ENCODE results near the gene TMBIM1.

The TMBIM1 gene

DNA sequence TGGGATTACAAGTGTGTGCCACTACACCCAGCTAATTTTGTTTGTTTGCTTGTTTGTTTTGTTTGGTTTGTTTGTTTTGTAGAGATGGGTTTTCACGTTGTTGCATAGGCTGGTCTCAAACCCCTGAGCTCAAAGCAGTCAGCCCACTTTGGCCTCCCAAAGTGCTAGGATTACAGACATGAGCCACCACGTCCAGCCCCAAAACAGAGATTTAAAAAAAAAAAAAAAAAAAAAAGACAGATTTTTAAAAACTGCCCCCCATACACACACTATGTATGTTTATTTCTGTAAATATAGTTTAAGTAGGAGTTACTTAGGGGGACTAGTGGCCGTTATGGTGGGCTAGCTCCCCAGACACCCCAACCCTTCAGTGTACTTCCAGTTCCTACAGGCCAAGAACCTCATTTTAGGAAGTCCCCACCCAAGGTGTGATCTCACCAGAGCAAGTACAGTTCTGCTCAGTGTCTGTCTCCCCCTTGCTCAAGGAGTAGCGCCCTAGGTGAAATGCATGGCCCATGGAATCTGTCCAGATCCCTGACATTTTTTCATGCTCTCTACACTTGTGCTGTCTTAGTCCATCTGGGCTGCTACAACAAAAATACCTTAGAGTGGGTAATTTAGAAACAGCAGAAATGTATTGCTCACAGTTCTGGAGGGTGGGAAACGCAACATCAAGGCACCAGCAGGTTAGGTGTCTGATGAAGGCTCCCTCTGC lies 1.6 kb upstream of the TMBIM1 start:
- CTCF ChIA-PET = interaction anchor here (0.9 kb wide), 1 partner anchor 19 kb away, joined by 3 read pairs; no protein-coding TSS in a partner anchor
- TF ChIP-seq, protein P1, sequence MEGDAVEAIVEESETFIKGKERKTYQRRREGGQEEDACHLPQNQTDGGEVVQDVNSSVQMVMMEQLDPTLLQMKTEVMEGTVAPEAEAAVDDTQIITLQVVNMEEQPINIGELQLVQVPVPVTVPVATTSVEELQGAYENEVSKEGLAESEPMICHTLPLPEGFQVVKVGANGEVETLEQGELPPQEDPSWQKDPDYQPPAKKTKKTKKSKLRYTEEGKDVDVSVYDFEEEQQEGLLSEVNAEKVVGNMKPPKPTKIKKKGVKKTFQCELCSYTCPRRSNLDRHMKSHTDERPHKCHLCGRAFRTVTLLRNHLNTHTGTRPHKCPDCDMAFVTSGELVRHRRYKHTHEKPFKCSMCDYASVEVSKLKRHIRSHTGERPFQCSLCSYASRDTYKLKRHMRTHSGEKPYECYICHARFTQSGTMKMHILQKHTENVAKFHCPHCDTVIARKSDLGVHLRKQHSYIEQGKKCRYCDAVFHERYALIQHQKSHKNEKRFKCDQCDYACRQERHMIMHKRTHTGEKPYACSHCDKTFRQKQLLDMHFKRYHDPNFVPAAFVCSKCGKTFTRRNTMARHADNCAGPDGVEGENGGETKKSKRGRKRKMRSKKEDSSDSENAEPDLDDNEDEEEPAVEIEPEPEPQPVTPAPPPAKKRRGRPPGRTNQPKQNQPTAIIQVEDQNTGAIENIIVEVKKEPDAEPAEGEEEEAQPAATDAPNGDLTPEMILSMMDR (conservative IDR thresholded peaks at IDR 0.05; ENCODE audit: low read depth) = no peak
- POLR2A ChIA-PET (ENCODE audit: low non-redundant PET) = interaction anchor here (0.6 to 1.5 kb wide), 2 partner anchors 73 to 104 kb away, joined by 3 to 6 read pairs; no protein-coding TSS in a partner anchor
- DNase-seq (ENCODE audit: low spot score) = no peak
- peak overlapping the region; percentile 95 for H3K27ac ChIP-seq

DNA sequence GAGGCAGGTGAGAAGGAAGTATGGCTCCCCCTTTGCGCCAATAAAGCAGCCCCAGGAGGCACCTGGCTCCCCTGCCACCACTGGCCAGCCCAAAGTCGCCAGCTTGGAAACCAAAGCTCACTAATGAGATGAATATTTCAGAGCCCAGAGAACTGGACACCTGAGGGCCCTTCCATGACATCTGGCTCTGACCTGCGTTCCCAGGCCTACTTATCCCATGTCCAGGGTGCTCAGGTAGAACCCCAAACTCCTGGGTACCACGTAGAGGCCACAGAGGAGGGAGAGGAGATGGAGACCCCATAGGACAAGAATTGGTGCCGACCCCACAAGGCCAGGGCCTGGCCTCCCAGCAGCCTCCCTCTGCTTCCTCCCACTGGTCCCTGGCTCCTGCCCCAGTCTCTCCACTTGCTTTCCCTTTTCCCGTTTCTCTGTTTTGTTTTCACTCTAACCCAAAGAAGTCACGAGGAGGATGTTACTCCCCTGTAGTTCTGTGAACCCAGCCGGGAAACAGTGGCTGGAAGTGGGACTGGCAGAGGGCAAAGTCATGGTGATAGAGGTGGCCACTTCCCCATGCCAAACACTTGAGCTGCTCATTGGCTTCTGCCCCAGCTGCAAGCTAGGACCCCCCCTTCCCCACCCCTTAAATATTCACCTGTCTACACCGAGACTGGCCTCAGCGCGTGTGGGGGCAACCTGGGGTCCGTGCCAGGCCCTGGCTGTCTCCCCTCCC lies 820 bp downstream of the TMBIM1 start:
- H3K27ac ChIP-seq = peak overlapping the region; percentile 90
- TF ChIP-seq, protein P1 (conservative IDR thresholded peaks at IDR 0.05; ENCODE audit: low read depth) = no peak
- DNase-seq (ENCODE audit: low spot score) = no peak
- CTCF ChIA-PET = interaction anchor here (1.1 to 1.5 kb wide), 4 partner anchors 18 to 65 kb away, joined by 3 to 4 read pairs (median 4); partner anchors contain the start of genes AAMP, CATIP and PNKD
- POLR2A ChIA-PET (ENCODE audit: low non-redundant PET) = interaction anchor here (1.2 kb wide), 1 partner anchor 18 kb away, joined by 4 read pairs; no protein-coding TSS in a partner anchor

DNA sequence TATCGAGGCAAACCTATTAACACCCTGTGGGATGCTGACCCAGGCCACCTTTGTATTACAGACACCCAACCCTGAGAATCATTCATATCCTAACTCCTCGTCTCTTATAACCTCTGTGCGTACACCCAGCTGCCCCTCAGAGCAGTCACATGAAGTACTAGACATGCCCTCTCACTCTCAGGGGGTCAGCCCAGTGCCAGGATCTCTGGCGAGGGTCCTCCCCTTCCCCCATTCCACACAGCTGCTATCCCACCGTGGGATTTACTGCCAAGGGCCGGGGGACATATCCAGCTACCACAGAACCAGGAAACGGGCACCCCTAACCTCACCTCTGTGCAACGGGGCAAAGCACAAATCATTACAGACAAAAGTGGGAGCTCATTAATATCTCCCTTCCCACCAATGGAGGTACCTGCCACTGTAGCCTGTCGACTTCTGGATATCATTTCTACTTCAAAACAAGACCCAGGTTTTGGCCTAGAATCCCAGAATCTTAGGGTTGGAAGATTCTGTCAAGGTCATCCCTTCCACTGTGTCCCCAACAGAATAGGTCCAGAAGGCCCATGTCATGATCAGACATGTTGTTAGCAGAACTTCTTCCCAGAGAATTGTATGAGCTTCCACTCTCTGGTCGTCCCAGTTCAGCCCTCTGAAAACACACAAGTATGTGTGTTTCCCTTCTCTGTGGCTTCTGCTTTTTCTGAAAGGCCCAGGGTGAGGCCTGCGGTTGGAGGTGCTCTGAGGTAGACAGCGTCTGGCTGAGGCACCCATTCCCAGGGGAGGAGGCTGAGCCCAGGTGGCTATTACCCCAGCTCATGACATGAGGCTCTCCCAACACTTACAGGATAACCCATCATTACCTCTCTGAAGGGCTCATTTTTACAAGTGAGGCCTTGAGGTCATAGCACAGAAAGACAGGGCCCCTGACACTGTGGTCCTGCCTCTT lies 1.7 kb downstream of the TMBIM1 start:
- no peak for DNase-seq (ENCODE audit: low spot score)
- TF ChIP-seq, protein P1 (conservative IDR thresholded peaks at IDR 0.05; ENCODE audit: low read depth) = no peak
- peak overlapping the region; percentile 90 for H3K27ac ChIP-seq
- ChIA-PET CTCF (interaction anchor here (0.7 to 1.5 kb wide), 6 partner anchors 8 to 1217 kb away, joined by 3 to 5 read pairs (median 4); partner anchors contain the start of genes AAMP, CATIP and PNKD), POLR2A (ENCODE audit: low non-redundant PET) (no interaction called here)

DNA sequence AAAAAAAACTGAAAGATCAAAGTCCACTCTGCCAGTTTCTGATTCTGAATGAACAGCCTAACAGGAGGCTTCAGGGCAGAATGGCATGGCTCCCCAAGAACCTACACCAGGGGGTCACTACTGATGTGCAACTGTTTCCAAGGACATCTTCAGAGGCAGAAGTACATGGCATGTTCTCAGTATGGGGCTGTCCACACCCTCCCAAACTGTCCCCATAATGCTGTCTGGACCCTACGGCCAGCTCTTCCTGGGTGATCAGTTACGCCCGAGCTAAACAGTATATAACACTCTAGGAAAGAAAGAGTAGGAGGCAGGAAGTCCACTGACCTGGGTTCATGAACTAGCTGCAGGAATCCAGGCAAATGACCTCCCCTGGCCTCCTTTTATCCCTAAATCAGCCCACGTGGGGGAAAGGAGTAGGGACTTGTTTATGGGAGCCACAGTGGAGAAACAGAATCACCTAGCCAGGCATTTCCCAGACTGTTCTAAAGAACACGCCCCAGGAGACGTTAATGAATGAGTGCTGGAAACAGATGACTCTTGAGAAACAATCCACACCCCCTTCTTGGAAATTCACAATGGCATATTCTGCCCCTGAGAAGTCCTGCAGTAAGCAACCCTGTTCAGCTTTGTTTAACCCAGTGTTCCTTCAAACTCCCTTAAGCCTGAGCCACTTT lies 2.5 kb downstream of the TMBIM1 start:
- POLR2A ChIA-PET (ENCODE audit: low non-redundant PET) = no interaction called here
- CTCF ChIA-PET = interaction anchor here (0.7 to 1.0 kb wide), 2 partner anchors 7 to 70 kb away, joined by 3 read pairs; no protein-coding TSS in a partner anchor
- peak overlapping the region; percentile 90 for H3K27ac ChIP-seq
- DNase-seq (ENCODE audit: low spot score) = no peak
- TF ChIP-seq, protein P1 (conservative IDR thresholded peaks at IDR 0.05; ENCODE audit: low read depth) = no peak

DNA sequence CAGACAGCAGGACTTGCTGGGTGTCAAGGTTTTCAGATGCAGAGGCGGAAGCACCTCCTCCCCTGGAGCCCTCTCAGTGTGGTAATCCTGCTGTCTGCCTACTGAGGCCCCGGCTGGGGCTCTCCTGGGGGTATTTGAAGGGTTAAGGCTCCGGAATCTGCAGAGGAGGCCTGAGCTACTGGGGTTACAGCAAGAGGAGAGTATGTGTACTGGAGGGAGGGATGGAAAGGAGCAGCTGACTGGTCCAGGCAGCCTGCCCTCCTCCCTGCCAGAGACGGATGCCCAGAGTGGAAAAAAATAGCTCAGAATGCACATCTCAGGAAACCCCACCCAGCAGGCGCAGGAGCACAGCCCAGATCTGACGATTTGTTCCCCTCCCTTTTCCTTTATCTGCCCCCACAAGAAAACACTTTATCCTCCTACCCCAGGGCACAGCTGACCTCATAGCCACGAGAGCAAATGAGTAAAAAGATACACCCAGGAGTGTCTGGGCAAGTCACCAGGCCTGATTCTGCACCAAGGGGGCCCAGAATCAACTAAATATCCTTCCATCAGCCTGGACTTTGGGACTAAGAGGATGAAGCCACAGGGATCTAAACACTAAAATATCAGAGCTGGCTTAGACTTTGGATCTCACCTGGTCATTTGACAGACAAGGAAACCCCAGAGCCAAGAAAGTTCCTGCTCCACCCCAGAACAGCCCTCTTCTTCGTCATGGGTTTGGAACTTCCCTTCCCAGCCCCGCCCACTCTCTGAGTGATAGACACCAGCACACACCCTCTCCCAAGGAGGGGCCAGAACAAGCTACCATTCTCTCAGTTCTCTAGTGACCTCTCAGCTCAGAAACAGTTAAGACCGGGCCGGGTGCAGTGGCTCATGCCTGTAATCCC lies 5.5 kb downstream of the TMBIM1 start:
- TF ChIP-seq, protein P1 (conservative IDR thresholded peaks at IDR 0.05; ENCODE audit: low read depth) = no peak
- peak overlapping the region; percentile 99 for H3K27ac ChIP-seq
- ChIA-PET POLR2A (ENCODE audit: low non-redundant PET) (interaction anchor here (0.5 to 1.7 kb wide), 7 partner anchors 9 to 98 kb away, joined by 3 to 5 read pairs (median 4); no protein-coding TSS in a partner anchor), CTCF (interaction anchor here (1.0 to 1.2 kb wide), 2 partner anchors 12 to 15 kb away, joined by 3 to 4 read pairs; no protein-coding TSS in a partner anchor)
- DNase-seq (ENCODE audit: low spot score) = peak; percentile 91

Data from RWPE1 (cell line).